Eye (tissue), 1 donor: Measurements from ENCODE around the gene PIEZO1.
A peak's percentile ranks its signal among the peaks of the same experiment; 100 is the strongest.

Experiments used
- DNase-seq: peaks from one replicate; pipeline ENCODE4 v3.0.0-alpha.2; 2015

The PIEZO1 gene

DNA sequence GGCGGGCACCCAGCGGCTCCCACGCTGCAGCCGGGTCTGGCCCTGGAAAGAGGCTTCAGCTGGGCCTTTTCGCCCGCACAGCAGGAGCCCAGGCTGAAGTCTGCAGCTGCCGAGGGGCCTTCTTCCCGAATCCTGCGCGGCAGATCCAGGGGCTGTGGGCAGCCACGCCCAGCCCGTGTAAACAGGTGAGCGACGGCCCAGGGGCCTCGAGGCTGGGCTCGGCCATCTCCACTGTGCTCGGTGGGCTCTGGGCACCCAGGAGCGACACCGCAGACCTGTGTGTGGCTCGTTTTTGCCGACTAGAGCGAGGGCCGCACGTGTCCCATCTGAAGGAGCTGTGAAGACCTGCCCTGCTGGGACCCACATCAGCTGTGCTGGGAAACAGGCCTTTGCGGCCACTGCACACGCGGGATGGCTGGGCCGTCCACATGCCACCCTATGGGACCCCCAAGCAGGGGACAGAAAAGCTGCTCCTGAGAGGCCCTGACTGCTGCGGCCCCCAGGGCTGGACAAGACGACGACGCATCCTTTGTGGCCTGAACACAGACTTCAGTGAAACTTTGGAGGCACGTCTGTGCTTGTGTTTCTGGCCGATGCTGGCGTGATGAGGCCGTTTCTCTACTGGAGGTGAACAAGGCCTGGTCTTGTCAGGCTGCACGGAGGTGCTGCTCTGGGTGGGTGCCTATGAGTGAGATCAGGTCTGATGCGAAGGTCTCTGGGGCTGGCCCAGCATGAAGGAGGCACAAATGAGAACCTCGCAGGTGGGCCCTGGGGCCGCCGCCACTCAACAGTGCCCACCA, 31.9 kb upstream of the PIEZO1 start:
- DNase-seq: no peak

DNA sequence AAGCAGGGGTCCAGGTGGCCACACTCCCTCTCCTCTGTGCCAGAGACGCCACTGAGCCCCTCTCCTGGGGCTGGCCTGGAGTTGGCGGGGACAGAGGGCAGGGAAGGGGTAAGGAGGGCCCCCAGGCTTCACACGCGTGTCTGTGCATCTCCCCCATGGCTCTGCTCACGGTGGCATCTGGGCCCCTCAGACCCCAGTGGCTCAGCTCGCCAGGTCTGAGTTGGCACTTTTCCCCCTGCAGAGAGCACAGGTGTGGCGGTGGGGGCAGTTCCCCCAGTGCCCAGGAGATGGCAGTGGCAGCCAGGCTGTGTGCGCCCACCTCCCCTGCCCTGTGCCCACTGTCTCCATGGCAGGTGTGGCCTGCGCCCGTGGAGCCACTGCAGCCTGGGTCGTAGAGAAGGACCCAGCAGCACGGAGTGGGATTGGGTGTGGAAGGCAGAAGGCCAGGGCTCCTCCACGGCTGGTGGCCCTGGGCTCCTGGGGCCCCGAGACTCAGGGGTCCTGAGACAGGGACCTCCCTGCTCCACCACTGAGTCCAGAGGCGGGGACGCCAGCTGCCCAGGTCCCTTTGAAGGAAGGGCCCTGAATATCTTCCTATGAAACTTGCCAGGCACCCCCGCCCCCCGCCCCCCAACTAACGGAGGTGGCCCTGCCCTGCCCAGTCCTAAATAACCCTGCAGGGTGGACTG, 31.0 kb upstream of the PIEZO1 start:
- peak; percentile 67 for DNase-seq

DNA sequence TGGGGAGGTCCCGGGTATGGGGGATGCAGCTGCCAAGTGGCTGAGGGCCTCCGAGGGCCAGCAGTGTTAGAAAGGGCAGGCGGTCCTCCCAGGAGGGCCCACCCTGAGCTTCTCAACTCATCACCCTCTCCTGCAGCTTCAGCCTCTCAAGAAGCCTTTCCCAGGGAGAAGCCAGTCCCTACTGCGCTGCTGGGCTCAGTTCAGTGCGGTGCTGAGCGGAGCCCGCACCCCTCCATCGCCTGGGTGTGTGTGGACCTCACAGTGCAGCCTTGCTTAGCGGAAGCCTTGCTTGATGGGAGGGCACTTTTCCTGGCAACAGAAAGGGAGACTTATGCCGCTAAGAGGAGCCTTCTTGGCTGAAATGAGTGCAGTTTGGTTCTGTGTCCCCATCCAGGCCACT, 30.2 kb upstream of the PIEZO1 start:
- DNase-seq: no peak

DNA sequence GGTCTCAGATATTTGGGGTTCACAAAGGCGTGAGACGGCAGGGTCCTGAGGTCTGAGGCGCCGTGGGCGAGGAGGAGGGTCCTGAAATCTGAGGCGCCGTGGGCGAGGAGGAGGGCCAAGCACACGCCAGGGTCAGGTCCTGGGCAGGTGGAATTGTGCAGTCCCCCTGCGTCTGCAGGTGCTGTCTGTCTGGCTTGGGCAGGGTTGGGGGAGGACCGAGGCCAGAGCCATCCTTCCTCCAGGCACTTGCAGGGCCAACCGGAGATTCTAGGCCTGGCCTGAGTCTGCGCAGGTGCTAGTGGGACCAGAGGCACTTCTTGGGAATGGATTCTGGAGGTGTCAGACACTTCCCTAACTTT, 29.1 kb upstream of the PIEZO1 start:
- no peak for DNase-seq

DNA sequence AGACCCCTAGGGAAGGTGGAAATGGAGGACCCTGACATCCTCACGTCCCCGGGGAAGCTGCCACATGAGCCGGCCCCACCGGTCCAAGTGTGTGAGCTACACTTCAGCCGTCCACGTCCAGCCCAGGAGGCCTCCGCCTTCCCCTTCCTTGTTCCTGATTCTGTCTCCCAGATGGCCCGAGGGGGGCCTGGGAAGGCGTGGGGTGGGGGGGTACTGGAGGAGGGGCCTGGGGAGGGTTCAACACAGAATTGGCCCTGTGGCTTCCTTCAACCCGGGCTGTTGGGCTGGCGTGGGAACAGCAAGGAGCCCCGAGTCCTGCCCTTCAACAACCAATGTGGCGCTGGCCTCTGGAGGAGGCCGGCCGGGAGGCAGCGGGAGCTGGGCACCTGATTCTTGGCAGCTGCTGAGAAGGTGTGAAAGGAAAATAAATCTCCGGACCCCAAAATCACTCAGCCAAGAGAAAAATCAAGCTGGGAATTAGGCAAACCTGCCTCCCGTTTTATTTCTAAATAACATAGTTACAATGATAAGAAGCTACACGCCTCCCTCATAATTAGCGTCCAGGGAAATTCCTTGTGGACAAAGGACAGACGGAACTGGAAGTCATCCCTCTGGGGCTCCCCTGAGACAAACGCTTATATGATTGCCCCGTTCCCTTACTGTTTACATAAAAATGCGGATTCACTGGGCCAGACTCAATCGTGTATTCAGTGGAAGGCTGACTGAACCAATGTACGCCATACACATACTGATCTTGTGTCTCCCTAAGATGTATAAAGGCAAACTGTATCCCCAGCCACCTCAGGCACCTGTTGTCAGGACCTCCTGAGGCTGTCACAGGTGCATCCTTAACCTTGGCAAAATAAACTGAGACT, 28.5 kb upstream of the PIEZO1 start:
- no peak for DNase-seq

DNA sequence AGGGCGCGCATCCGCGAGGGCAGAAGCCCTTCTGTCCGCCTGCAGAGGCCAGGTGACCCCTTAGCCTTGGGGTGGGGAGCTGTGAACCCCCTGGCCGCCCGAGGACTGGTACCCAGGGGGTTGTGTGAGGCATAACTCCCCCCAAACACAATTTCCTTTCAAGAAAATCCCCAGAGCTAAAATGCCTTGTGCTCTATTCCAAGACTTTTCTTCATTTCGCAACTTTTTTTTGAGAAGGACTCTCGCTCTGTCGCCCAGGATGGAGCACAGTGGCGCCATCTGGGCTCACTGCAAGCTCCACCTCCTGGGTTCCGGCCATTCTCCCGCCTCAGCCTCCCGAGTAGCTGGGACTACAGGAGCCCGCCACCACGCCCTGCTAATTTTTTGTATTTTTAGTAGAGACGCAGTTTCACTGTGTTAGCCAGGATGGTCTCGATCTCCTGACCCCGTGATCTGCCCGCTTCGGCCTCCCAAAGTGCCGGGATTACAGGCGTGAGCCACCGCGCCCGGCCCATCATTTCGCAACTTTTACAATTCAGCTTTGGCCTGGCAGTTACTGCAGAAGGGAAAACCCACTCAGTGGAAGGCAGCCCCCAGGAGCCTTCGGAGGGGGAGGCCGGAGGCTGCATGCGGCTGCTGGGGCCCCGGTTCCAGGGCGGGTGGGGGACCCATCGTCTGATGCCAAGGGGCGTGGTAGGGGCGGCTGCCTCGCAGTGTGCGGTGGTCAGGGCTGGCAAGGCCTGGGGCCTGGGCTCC, 27.7 kb upstream of the PIEZO1 start:
- no peak for DNase-seq

DNA sequence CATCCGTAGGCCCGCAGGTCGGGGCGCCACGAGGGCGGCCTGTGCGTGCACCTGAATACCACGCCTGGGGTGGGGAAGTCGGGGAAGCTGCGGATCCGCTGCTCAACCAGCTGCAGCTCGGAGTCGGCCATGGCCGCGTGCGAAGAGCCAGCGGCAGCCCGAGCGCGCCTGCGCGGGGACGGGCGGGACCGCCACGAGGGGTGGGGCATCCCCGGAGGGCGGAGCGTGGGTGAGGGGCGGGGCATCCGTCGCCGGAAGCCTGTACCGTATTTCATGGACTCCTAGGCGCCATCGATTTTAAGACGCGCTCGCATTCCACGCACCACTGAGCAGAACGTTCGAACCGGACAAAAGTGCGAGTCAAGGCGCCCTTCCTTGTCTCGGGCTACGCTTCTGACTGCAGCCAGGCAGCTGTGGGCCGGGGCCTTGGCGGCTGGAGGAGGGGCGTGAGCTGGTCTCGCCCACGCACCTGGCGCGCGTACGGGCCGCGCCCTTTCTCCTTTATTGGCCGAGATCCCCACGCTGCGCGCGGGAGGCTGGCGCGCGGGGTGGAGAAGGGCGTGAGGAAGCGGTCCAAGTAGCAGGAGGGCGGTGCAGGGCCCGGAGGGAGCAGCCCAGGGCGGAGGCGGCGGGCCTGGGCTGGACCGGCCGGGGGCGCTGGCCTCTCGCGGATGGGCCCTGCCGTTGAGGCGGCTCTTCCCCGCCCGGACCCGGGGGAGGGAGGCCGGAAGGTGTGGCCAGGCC, 26.9 kb upstream of the PIEZO1 start, which contains the start of gene APRT:
TSS of gene APRT (minus strand) at position 160 of the 744 bp plus-strand sequence. CDS start at position 131, 29 bp downstream.
- DNase-seq: peak; percentile 97

DNA sequence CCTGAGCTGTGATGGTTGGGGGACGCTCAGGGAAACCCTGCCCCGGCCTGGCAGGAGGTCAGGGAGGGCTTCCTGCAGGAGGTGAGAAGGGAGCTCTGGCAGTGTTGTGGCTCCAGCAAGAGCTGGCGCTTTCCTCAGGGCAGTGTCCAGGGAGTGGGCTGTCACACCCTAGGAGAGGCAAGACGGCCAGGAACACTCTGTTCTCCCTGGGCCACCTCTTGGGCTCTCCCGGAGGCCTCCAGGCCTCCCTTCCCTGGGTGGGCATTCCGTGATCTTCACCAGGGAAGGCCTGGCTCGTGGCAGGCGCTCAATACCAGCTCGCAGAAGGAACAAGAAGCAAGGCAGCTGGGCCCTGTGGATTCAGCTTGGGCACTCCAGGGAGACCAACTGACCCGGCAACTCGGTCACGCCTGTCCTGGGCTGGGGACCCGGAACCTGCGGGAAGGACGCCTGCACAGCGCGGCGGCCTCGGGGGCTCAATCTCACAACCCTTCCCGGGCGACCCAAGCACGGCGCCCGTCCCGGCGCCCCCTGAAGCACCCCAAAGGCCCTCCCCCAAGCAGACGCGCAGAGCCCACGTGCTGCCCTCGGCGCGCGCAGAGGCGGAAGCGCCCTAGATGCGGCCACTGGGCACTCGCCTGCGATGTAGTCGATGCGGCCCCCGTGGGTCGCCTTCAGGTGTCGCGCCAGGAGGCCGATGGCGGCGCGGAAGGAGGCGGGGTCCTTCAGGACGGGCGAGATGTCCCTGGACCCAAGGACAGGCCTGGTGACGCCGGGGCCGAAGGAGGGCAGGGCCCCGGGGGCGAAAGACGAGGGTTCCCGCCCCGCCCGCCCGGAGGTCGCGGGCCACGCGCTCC, 26.1 kb upstream of the PIEZO1 start:
- DNase-seq: peak; percentile 94

DNA sequence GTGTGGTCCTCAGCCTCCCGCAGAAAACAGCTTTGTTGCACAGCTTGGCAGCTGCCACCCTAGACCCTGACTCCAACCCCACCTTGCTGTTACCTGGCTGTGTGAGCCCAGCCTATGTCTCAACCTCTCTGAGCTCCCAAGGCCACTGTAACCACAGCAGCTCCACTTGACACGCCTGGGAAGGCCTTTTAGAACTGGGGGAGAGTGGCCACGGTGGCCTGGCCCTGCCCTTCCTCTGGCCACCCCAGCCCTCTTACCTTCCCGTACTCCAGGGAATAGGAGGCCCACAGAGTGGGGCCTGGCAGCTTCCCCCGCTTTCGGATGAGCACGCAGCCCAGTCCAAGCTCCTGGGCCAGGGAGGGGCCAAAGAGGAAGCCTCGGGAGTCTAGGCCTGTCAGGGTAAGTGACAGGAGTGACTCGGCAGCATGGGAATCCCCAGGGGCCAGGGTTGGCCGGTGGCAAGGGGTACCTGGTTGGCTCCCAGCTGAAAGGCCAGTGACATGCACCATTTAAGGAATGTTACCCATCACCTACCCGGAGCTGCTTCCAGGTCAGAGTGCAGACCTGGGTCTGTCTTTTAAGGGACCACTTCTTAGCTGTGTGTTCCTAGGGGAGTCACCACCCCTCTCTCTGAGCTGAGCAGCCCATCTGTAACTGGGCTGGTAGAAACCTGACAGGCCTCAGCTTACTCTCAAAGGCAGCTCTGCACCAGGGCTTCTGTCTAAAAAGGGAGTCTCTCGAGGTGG, 25.3 kb upstream of the PIEZO1 start:
- DNase-seq: no peak

DNA sequence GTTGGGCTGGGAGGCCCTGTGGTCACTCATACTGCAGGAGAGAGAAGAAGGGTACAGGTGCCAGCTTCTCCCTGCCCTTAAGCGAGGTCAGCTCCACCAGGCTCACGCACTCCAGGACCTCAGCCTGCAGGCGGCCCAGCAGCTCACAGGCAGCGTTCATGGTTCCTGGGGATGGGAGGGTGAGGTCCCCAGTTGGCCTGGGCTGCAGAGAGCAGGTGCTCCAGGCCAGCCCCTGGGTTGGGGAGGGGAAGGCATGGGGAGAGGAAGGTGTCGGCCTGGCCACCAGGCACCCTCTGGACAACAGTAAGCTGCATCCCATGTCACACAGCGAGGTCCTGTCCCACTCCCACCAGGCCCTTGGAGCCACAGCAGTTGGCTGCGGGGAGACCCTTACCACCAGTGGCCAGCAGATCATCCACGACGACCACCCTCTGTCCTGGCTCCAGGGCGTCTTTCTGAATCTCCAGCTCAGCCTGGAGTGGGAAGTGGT, 24.7 kb upstream of the PIEZO1 start:
- DNase-seq: no peak

DNA sequence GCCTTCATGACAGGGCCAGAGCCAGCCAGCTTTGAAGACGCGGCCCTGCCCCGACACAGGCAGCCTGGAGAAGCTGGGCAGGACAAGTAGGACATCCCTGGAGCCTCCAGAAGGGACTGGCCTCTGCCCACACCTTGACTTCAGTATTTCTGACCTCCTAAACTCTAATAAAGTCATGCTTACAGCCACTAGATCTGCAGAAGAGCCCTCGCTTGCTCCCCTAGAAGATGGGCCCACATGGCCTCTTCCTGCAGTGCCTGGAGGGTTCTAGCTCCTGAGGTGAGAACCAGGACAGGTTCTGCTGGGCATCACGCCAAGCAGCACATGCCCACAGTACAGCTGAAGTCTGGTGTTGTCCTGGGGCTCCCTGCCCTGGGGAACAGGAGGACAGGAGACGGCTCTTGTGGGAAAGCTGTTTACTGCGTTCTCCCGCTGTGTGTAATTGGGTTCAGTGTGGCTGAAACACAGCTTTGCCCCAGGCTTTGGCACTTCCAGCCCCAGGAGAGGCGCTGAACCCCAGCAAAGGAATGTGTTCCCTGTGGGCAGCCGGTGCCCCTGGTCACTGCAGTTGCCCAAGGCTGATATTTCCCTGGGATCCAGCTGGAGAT, 24.2 kb upstream of the PIEZO1 start:
- no peak for DNase-seq

DNA sequence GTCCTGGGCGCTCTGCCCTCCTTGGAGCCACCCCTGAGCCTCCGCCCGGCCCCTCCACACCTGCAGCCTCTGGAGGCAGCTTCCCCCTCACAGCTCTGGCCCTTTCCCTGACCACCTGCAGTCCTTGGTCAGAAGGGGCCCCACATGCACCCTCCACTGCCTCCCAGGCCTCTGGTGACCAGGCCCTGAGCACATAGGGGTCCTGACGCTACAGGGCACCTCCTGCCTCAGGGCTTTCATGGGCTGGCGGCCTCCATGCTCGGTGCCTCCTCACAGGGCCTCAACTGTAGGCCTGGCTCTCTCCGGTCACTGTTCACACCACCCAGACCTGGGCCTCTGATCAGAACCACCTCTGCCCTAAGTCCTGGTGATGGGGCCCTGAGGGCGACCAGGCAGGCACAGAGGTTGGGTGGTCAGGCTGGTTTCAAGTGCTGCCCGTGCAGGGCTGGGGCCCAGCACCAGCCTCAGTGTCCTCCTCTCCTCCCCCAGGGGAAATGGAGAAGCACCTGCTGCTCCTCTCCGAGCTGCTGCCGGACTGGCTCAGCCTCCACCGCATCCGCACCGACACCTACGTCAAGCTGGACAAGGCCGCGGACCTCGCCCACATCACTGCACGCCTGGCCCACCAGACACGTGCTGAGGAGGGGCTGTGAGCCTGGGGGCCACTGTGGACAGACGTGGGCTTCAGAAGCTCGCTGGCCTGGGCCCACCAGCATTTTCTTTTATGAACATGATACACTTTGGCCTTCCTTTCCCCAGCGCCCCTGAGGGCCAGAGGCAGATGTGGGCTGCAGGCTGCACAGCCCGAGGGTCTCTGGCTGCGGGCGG, 22.8 kb upstream of the PIEZO1 start:
- DNase-seq: no peak

DNA sequence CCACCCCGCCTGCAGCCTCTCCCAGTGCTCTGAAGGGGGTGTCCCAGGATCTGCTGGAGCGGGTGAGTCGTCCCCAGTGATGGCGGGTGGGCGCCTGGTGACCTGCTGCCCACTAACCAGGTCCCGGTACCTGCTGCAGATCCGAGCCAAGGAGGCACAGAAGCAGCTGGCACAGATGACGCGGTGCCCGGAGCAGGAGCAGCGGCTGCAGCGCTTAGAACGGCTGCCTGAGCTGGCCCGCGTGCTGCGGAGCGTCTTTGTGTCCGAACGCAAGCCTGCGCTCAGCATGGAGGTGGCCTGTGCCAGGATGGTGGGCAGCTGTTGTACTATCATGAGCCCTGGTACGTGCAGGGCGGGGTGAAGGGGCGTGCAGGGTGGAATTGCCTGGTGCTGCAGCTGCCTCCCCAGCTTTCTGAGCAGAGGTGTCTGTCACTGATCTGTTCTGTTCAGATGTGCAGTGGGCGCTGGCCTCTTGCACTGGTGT, 22.2 kb upstream of the PIEZO1 start:
- no peak for DNase-seq

DNA sequence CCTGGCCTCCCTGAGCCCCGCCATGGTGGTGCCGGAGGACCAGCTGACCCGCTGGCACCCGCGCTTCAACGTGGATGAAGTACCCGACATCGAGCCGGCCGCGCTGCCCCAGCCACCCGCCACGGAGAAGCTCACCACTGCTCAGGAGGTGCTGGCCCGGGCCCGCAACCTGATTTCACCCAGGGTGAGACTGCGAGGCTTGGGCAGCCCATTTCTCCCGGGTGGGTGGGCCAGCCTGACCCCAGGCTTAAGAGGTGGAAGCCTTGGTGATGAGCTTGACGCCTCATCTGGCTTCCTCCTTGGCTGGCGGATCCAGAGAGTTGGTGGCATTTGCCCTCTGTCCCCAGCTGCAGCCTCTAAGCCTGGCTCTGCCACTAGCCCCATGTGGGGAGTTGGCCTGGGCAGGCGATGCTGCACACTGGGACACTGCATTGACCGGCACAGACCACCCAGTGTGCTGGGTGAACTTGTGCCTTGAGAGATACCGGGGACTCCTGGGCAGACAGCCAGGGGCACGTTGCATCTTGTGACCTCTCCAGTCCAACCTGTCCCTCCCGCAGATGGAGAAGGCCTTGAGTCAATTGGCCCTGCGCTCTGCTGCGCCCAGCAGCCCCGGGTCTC, 21.6 kb upstream of the PIEZO1 start:
- no peak for DNase-seq

DNA sequence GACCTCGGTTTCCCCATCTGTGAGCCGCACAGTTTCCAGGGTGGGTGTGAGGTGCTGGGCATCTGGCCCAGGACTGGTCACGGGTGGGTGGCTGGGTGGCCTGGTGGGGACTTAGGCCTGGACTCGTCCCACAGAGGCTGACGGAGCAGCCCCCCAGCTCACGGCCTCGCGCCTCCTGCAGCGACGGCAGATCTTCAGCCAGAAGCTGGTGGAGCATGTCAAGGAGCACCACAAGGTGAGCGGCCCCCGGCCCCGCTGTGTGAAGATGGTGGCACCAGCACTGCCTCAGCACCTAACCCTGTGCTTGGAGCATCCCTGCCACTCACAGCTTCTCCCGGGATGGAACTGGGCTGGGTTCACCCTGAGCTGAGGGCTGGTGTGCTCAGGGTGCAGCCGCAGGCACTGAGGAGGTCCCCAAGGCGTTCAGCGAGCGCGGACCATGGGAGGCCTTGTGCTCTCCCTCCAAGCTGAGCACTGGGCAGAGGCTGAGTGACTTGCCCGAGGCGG, 20.9 kb upstream of the PIEZO1 start:
- DNase-seq: no peak

DNA sequence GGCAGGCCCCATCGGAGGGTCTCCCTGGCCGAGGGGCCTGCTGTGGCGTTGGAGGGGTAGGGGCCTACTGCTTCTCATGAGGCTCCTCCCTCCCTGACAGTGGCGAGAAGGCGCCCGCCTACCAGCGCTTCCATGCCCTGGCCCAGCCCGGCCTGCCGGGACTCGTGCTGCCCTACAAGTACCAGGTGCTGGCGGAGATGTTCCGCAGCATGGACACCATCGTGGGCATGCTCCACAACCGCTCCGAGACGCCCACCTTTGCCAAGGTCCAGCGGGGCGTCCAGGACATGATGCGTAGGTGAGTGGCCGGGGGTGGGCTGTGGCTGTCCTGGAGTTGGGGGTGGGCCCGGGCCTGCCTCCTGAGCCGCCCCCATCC, 20.3 kb upstream of the PIEZO1 start:
- no peak for DNase-seq

DNA sequence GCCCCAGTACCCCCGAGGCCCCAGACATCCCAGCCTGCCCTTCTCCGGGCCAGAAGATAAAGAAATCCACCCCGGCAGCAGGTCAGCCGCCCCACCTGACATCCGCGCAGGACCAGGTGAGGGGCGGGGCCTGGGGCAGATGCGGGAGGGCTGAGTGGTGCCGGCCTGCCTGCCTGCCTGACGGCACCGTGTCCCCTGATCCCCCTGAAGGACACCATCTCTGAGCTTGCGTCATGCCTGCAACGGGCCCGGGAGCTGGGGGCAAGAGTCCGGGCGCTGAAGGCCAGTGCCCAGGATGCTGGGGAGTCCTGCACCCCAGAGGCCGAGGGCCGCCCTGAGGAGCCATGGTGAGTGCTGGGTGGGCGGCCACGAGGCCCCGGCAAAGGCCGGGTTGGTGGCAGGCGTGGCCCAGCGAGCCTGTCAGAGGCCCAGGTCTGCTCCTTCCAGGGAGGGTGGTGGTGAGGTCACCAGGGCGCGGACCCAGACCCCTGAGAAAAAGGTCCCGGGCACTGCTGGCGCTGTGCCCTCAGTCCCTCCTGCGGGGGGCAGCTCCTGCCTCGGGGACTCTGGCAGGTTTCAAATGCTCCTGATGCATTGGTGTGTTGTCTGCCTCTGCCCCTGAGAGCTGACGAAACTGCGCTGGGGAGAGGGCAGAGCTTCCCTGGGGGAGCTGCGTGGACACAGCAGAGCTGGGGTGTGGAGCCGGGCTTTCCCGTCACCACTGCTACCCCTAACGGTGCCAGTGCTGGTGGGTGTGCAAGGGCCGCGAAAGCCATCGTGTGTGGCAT, 19.7 kb upstream of the PIEZO1 start:
- no peak for DNase-seq
